Mucosa of descending colon (tissue), 3 donors: ENCODE measurements around the gene ENOX2. TPM values are rescaled to one million over a fixed set of nuclear protein-coding genes. Genes with fewer than 3 reads are reported as not detected.

Experiments
- ATAC-seq: fragments of 200-7000 bp; cut with Tn5 transposase; one replicate; pipeline ENCODE4 v1.9.1; 2020; ENCODE audit warnings: mild to moderate bottlenecking, moderate library complexity
- DNase-seq, 3 donors: peaks; one replicate each; pipeline ENCODE4 v3.0.0-alpha.2; 2020
- H3K36me3 ChIP-seq: fragments of 200-600 bp; one replicate; pipeline ENCODE4 v1.8.0; 2021; ENCODE audit warnings: low read depth, mild to moderate bottlenecking
- H3K4me1 ChIP-seq: fragments of 200-600 bp; one replicate; pipeline ENCODE4 v1.8.0; 2021; ENCODE audit warnings: low read depth, mild to moderate bottlenecking
- H3K4me3 ChIP-seq: fragments of 200-600 bp; one replicate; pipeline ENCODE4 v1.8.0; 2021; ENCODE audit warnings: mild to moderate bottlenecking
- H3K9me3 ChIP-seq: fragments of 200-600 bp; one replicate; pipeline ENCODE4 v1.8.0; 2021; ENCODE audit warnings: mild to moderate bottlenecking
- CTCF ChIP-seq: fragments of 200-600 bp; IDR thresholded peaks from one replicate; pipeline ENCODE4 v1.8.0; 2022; ENCODE audit warnings: antibody characterized with exemption, mild to moderate bottlenecking
- intact Hi-C, 2 donors: fragments of 100-400 bp; cut with DNase I in 1 of 2; cut with micrococcal nuclease in 1 of 2; formaldehyde crosslinking; loops; one replicate each; pipeline versions ENCODE4 v1.11.0 to v1.11.1; 2022; cut with DNase I, micrococcal nuclease
- total RNA-seq, 3 donors: library from RNA; stranded (reverse); fragmentation: NEBNext Ultra II Directional in 2 of 3; extraction: Animal tissue kit (Norgen Biotek cat#: 25700) in 2 of 3; gene quantifications; one replicate each; pipeline versions ENCODE4 v1.2.1 to v1.2.4, GENCODE V29; 2021 to 2023
- donor health status: DM: no; HTN: no; CAD: no; lungs with moderate emphysema.
- donor health status: DM: no; HTN: no; CAD: no.
- donor health status: DM: no; HTN: yes; CAD: no.

The ENOX2 gene
- total RNA-seq, 3 donors from 2014 or later, result 8.2 to 19.9 (median 11.5) TPM

- no peak for TF ChIP-seq CTCF
- Histone ChIP-seq H3K9me3 (no peaks in the 10 kb centered on the region), H3K4me1 (no peaks in the 10 kb centered on the region), H3K36me3 (no peaks in the 10 kb centered on the region), H3K4me3 (no peak overlapping the region)
- intact Hi-C loops, result no loop called here
- DNase-seq, result no peak
- ATAC-seq, result no peak
Measured at GRCh38 chrX:130758072-130758471, 144.9 kb downstream of the ENOX2 start.

GRCh38 chrX:130756233-130756632 lies 146.8 kb downstream of the ENOX2 start:
- H3K9me3 ChIP-seq, result no peaks in the 10 kb centered on the region
- TF ChIP-seq CTCF, result no peak
- no peak overlapping the region for H3K4me3 ChIP-seq
- ATAC-seq (no peak), DNase-seq (no peak)
- no peaks in the 10 kb centered on the region for H3K4me1 ChIP-seq
- intact Hi-C loops, result no loop called here
- H3K36me3 ChIP-seq, result no peaks in the 10 kb centered on the region

GRCh38 chrX:130754353-130754752 lies 148.7 kb downstream of the ENOX2 start:
- intact Hi-C loops, result no loop called here

GRCh38 chrX:130746709-130747342 lies 156.2 kb downstream of the ENOX2 start:
- H3K4me3 ChIP-seq, result no peak overlapping the region
- intact Hi-C loops, result no loop called here

More at GRCh38 chrX:130754353-130754752, 148.7 kb downstream of the ENOX2 start:
- Histone ChIP-seq H3K4me1 (no peaks in the 10 kb centered on the region), H3K9me3 (no peaks in the 10 kb centered on the region), H3K4me3 (no peak overlapping the region), H3K36me3 (no peaks in the 10 kb centered on the region)
- TF ChIP-seq CTCF, result no peak
- DNase-seq, result no peak
- no peak for ATAC-seq

GRCh38 chrX:130746077-130746476 lies 156.9 kb downstream of the ENOX2 start:
- ATAC-seq, result no peak
- intact Hi-C loops, result no loop called here

More at GRCh38 chrX:130746709-130747342, 156.2 kb downstream of the ENOX2 start:
- H3K4me1 ChIP-seq, result no peaks in the 10 kb centered on the region
- H3K9me3 ChIP-seq, result no peaks in the 10 kb centered on the region
- H3K36me3 ChIP-seq, result no peaks in the 10 kb centered on the region
- no peak for TF ChIP-seq CTCF
- no peak for DNase-seq
- ATAC-seq, result no peak

More at GRCh38 chrX:130746077-130746476, 156.9 kb downstream of the ENOX2 start:
- Histone ChIP-seq H3K4me1 (no peaks in the 10 kb centered on the region), H3K4me3 (no peak overlapping the region), H3K9me3 (no peaks in the 10 kb centered on the region), H3K36me3 (no peaks in the 10 kb centered on the region)
- no peak for TF ChIP-seq CTCF
- DNase-seq, result no peak
